HG03159 (cell line): Measurements from ENCODE around the gene DAAM1.

Source experiments
- ATAC-seq: cut with Tn5 transposase; IDR thresholded peaks from one replicate; pipeline ENCODE4 v1.9.1; 2021; ENCODE audit warnings: mild to moderate bottlenecking, moderate library complexity; ENCODE audit not compliant: unreplicated experiment

DAAM1 gene

DNA sequence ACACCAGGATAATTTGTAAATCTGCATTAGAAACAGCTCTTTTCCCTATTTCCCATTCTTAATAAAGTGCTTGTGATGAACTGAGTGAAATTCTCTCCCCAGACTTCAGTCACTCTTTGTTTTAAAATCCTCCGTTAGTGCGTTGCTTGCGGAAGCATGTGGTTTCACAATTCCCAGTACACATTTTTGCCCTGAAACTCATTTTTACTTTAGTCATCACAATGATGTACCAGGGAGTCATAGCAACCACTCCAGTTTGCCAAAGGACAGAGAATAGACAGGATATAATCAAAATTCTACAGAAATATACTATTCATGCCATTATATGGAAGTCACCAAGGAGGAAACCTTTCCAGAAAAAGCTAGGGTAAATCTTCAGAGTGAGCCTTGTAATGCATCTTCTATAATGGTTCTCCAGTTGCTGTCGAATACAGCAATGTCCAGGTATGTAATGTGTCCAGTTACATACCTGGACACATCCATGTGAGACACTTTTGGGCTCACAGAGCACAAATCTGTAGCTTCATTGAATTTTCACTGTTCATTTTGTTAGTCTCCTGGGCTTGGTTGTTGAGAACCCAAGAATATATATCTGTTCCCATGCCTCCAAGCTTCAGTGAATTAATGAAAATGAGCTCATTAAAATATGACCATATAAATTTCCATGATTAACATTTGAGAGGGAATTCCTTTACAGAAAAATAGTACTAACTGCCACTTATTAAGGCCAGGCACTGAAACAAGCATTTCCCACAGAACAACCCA, 219.0 kb downstream of the DAAM1 start:
- ATAC-seq = no peak

- ATAC-seq = no peak
These were observed 227.6 kb downstream of the DAAM1 start for GRCh38 chr14:59415836-59416602.

- ATAC-seq = no peak
These were observed 228.8 kb downstream of the DAAM1 start for GRCh38 chr14:59417311-59417710.

- ATAC-seq = no peak
These were observed 230.8 kb downstream of the DAAM1 start for GRCh38 chr14:59419303-59419702.
